Panc1 (cell line): Measurements from ENCODE around the gene EARS2. TPM values are rescaled to one million over a fixed set of nuclear protein-coding genes. Genes with fewer than 3 reads are reported as not detected.

Experiments
- ATAC-seq: fragments of 200-7000 bp; cut with Tn5 transposase; 2 replicates; pipeline ENCODE4 v1.9.1; 2020; ENCODE audit warnings: mild to moderate bottlenecking, moderate library complexity
- BruUV-seq: library from RNA; stranded (reverse); fragments of 400-500 nt; replicated peaks from 2 replicates; lab custom pipeline; 2021; lab: Mats Ljungman, UMichigan
- CTCF ChIA-PET: fragments of 300-600 bp; sonication (Branson Sonifier 250); formaldehyde crosslinking; loops from one replicate; lab custom pipeline; 2022; ENCODE audit warnings: antibody characterized with exemption; lab: Charles Lee
- POLR2A ChIA-PET: fragments of 300-600 bp; sonication (Branson Sonifier 250); formaldehyde crosslinking; loops from one replicate; lab custom pipeline; 2022; ENCODE audit warnings: antibody characterized with exemption; lab: Charles Lee
- DNase-seq: peaks from one replicate; pipeline ENCODE4 v3.0.0-alpha.2; 2010; ENCODE audit warnings: low read depth, low spot score
- H3K27ac ChIP-seq: 2 replicates; pipeline ENCODE4 v1.5.1; 2011; ENCODE audit warnings: mild to moderate bottlenecking, low read length, inconsistent platforms
- H3K27me3 ChIP-seq: fragments of 200-500 bp; sonication (Bioruptor generic); 2 replicates; pipeline ENCODE4 v1.6.0; 2014; ENCODE audit warnings: low read length, inconsistent platforms; ENCODE audit not compliant: control insufficient read depth, insufficient read depth
- H3K36me3 ChIP-seq: fragments of 200-500 bp; sonication (Bioruptor generic); 2 replicates; pipeline ENCODE4 v1.5.1; 2014; ENCODE audit warnings: inconsistent platforms, mild to moderate bottlenecking, low read length, moderate library complexity; ENCODE audit not compliant: control insufficient read depth, insufficient read depth
- H3K4me1 ChIP-seq: 2 replicates; pipeline ENCODE4 v1.5.1; 2011; ENCODE audit warnings: inconsistent platforms, mild to moderate bottlenecking, low read length, moderate library complexity; ENCODE audit not compliant: control insufficient read depth, insufficient read depth
- H3K4me3 ChIP-seq, 2 experiments: 2 replicates each; pipeline ENCODE4 v1.5.1; 2011 to 2012; ENCODE audit warnings: low read depth in 2 of 2, low read length in 2 of 2, mild to moderate bottlenecking in 2 of 2, inconsistent platforms in 1 of 2, moderate library complexity in 1 of 2
- H3K9me3 ChIP-seq: fragments of 200-500 bp; sonication (Bioruptor generic); 2 replicates; pipeline ENCODE4 v1.5.1; 2014; ENCODE audit warnings: low read depth, mild to moderate bottlenecking, inconsistent platforms, low read length, moderate library complexity; ENCODE audit not compliant: control insufficient read depth, insufficient read depth
- POLR2AphosphoS5 ChIP-seq: IDR thresholded peaks from 2 replicates; pipeline ENCODE4 v1.6.1; 2012; ENCODE audit warnings: mild to moderate bottlenecking, low read depth, low read length, moderate library complexity
- SIN3A ChIP-seq: IDR thresholded peaks from 2 replicates; pipeline ENCODE4 v1.6.1; 2012; ENCODE audit warnings: low read depth, mild to moderate bottlenecking, low read length, moderate library complexity, borderline replicate concordance; ENCODE audit not compliant: insufficient read depth
- TCF7L2 ChIP-seq: IDR thresholded peaks from 2 replicates; pipeline ENCODE4 v1.6.1; 2011; ENCODE audit warnings: mild to moderate bottlenecking, low read depth, low read length, inconsistent platforms
- in situ Hi-C: cut with HindIII; loops from 2 replicates; pipeline ENCODE4 v1.10.0; 2016; ENCODE audit warnings: low sequenced_read_pairs, low pct_unique_long_range_greater_than_20kb
- intact Hi-C: fragments of 100-400 bp; cut with micrococcal nuclease; formaldehyde crosslinking; loops from one replicate; pipeline ENCODE4 v1.10.0; 2022; ENCODE audit not compliant: unreplicated experiment
- total RNA-seq: library from RNA; stranded (reverse); gene quantifications from one replicate; pipeline ENCODE4 v1.2.1, GENCODE V29; 2021; ENCODE audit not compliant: unreplicated experiment
- TF ChIP-seq, protein P1 (sequence below): fragments of 450-650 bp; IDR thresholded peaks from 2 replicates; pipeline ENCODE4 v1.5.1; 2017; ENCODE audit warnings: mild to moderate bottlenecking
- TF ChIP-seq, protein P2 (sequence below), 2 experiments: IDR thresholded peaks; 2 replicates each; pipeline ENCODE4 v1.6.1; 2011 to 2012; ENCODE audit warnings: low read depth in 2 of 2, control low read depth in 1 of 2, low read length in 1 of 2, mild to moderate bottlenecking in 1 of 2, moderate library complexity in 1 of 2; ENCODE audit not compliant: insufficient read depth in 1 of 2

EARS2 gene
- total RNA-seq, 1 experiment from 2014 or later: 31.3 TPM

DNA sequence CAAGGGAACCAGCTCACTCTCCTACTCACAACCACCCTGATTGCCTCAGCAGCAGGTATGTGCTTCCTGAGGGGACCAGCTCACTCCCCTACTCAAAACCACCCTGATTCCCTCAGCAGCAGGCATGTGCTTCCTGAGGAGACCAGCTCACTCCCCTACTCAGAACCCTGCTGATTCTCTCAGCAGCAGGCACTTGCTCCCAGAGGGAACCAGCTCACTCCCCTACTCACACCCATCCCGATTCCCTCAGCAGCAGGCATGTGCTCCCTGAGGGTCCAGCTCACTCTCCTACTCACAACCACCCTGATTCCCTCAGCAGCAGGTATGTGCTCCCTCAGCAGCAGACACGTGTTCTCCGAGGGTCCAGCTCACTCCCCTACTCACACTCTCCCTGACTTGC, 78.0 kb downstream of the EARS2 start:
- TF ChIP-seq TCF7L2 (no peak), SIN3A (no peak), POLR2AphosphoS5 (no peak)
- TF ChIP-seq, protein P1, sequence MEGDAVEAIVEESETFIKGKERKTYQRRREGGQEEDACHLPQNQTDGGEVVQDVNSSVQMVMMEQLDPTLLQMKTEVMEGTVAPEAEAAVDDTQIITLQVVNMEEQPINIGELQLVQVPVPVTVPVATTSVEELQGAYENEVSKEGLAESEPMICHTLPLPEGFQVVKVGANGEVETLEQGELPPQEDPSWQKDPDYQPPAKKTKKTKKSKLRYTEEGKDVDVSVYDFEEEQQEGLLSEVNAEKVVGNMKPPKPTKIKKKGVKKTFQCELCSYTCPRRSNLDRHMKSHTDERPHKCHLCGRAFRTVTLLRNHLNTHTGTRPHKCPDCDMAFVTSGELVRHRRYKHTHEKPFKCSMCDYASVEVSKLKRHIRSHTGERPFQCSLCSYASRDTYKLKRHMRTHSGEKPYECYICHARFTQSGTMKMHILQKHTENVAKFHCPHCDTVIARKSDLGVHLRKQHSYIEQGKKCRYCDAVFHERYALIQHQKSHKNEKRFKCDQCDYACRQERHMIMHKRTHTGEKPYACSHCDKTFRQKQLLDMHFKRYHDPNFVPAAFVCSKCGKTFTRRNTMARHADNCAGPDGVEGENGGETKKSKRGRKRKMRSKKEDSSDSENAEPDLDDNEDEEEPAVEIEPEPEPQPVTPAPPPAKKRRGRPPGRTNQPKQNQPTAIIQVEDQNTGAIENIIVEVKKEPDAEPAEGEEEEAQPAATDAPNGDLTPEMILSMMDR: no peak
- TF ChIP-seq, protein P2, sequence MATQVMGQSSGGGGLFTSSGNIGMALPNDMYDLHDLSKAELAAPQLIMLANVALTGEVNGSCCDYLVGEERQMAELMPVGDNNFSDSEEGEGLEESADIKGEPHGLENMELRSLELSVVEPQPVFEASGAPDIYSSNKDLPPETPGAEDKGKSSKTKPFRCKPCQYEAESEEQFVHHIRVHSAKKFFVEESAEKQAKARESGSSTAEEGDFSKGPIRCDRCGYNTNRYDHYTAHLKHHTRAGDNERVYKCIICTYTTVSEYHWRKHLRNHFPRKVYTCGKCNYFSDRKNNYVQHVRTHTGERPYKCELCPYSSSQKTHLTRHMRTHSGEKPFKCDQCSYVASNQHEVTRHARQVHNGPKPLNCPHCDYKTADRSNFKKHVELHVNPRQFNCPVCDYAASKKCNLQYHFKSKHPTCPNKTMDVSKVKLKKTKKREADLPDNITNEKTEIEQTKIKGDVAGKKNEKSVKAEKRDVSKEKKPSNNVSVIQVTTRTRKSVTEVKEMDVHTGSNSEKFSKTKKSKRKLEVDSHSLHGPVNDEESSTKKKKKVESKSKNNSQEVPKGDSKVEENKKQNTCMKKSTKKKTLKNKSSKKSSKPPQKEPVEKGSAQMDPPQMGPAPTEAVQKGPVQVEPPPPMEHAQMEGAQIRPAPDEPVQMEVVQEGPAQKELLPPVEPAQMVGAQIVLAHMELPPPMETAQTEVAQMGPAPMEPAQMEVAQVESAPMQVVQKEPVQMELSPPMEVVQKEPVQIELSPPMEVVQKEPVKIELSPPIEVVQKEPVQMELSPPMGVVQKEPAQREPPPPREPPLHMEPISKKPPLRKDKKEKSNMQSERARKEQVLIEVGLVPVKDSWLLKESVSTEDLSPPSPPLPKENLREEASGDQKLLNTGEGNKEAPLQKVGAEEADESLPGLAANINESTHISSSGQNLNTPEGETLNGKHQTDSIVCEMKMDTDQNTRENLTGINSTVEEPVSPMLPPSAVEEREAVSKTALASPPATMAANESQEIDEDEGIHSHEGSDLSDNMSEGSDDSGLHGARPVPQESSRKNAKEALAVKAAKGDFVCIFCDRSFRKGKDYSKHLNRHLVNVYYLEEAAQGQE (IDR thresholded peaks at IDR 0.05; ENCODE audit: insufficient read depth in 1 of 2, low read depth in 2 of 2, low read length in 1 of 2): no peak
- Histone ChIP-seq H3K27ac (no peak overlapping the region), H3K9me3 (no peaks in the 10 kb centered on the region), H3K4me3 (no peak overlapping the region), H3K27me3 (no peaks in the 10 kb centered on the region), H3K36me3 (peaks cover 15% of the 10 kb centered on the region), H3K4me1 (no peaks in the 10 kb centered on the region)
- ChIA-PET CTCF (no interaction called here), POLR2A (no interaction called here)
- ATAC-seq (no peak), DNase-seq (no peak)
- in situ Hi-C loops: no loop called here
- intact Hi-C loops: no loop called here
- no TSS peak for BruUV-seq

DNA sequence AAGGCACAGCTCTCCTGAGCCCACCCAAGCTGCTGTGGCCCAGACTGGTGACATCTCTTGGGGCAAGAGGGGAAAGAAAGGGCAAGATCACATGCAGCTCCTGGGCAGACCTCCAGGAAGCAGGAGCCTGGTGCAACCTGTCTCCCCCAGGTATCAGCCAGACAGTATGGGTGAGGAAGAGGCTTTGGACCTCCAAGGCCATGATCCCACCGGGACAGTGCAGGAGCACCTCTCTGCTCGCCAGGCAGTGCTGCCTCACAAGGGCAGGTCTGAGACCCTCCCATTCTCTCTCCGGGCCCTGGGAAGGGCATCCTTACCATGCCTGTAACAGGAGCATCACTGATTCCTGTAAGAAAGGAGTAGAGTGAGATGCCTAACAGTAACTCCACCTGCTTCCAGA, 78.6 kb downstream of the EARS2 start:
- CTCF ChIA-PET: no interaction called here
- POLR2A ChIA-PET: no interaction called here

More for the DNA sequence above, 78.6 kb downstream of the EARS2 start:
- no peak overlapping the region for H3K27ac ChIP-seq
- no peaks in the 10 kb centered on the region for H3K9me3 ChIP-seq
- no TSS peak for BruUV-seq
- H3K27me3 ChIP-seq: no peaks in the 10 kb centered on the region
- no peak overlapping the region for H3K4me3 ChIP-seq
- no peaks in the 10 kb centered on the region for H3K4me1 ChIP-seq
- peaks cover 20% of the 10 kb centered on the region for H3K36me3 ChIP-seq
- ATAC-seq (no peak), DNase-seq (no peak)
- intact Hi-C loops (no loop called here), in situ Hi-C loops (no loop called here)
- no peak for TF ChIP-seq TCF7L2
- no peak for TF ChIP-seq POLR2AphosphoS5
- no peak for TF ChIP-seq SIN3A
- TF ChIP-seq, protein P2 (IDR thresholded peaks at IDR 0.05; ENCODE audit: insufficient read depth in 1 of 2, low read depth in 2 of 2, low read length in 1 of 2): no peak
- TF ChIP-seq, protein P1: no peak
